ENCODE measurements around the gene MCL1.

DNA sequence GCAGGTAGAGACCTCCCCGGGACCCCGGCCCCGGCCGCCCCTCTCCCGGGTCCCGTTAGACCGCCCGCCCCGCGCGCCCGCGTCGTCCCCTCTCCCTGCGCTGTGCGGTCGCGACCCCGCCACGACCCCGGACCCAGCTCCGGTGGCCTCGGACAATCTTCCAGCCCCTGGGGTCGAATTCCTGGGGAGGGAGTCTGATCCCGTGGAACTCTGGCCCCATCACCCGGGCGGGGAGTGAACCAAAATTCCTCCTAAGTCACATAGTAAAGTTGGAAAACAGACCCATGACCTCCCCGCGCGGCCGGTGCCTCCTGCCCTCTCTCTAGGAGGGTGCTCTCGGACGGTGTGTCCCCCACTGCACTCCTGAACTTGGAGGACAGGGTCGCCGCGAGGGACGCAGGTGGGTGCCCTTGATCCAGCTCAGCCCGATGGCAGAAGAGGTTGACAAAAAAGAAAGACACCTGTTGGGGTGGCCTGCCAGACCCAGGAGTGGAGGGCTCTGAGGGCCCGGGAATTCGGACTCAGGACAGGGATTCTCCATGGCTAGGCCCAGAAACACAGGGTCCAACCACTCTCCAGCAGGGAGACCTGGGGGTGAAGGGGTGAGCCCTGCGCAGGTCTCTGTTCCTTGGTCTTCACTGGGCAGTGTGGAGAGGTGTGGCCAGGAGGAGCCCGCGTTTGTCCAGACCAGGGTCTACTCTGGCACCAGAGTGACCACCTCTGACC, 29.8 kb downstream of the MCL1 start:
- TF ChIP-seq, protein P1, sequence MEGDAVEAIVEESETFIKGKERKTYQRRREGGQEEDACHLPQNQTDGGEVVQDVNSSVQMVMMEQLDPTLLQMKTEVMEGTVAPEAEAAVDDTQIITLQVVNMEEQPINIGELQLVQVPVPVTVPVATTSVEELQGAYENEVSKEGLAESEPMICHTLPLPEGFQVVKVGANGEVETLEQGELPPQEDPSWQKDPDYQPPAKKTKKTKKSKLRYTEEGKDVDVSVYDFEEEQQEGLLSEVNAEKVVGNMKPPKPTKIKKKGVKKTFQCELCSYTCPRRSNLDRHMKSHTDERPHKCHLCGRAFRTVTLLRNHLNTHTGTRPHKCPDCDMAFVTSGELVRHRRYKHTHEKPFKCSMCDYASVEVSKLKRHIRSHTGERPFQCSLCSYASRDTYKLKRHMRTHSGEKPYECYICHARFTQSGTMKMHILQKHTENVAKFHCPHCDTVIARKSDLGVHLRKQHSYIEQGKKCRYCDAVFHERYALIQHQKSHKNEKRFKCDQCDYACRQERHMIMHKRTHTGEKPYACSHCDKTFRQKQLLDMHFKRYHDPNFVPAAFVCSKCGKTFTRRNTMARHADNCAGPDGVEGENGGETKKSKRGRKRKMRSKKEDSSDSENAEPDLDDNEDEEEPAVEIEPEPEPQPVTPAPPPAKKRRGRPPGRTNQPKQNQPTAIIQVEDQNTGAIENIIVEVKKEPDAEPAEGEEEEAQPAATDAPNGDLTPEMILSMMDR (IDR thresholded peaks at IDR 0.05) = peak in 1 of 4 experiments; percentile 42
- no peak for TF ChIP-seq POLR2A (IDR thresholded peaks at IDR 0.05)

All from gastroesophageal sphincter (tissue), 3 donors.